ENCODE results near the gene IMMP2L.
A peak's percentile ranks its signal among the peaks of the same experiment; 100 is the strongest.

IMMP2L gene

DNA sequence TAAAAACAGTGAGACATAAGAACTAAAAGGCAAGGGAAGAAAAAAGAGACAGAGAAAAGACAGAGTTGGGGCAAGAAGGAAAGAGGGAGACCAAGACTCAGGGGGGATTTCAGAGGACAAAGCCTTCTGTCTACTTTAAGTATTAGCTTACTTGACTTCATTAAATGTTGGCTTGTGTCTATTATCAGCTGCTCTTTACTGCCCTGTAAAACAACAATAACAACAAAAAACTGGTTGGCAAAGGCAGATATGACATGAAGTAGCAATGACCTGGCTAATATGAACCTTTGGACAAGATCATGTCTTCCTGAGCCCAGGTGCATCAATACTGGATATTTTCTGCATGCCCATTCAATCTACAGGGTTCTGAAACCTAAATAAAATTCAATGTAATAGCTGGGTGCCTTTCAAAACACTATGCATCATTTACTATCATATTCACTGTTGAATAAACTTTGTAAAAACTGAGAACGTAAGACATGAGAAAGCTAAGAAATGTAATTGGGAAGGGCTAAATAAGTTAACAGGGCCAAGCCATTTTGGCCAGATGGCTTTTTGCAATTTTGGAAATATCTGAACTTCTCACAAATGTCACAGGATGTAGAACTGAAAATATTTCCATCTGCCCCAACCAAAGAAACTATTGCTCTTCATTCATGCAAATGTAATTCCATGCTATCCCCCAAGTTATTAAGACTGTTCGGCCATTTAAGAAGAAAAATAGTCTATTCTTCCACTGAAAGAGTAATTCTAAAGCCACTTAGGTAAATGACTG, 422.0 kb downstream of the IMMP2L start:
- DNase-seq = no peak

DNA sequence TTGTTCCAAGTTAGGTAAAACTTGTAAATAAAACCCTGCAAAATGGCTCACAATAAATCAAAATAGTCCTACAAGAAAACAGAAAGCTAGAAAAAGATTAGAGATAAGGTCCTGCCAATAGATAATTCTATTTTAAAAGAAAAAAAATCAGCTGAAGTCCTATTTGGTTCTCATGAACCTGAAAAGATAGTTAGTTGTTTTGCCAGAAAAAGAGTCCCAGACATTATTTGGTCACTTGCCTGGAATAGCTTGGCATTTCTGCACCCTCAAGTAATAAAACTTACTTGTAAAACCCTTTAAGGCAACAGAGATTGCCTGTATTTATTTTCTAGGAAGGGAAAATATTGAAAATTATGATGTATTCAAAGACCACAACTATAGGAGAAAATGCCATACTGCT, 423.7 kb downstream of the IMMP2L start:
- no peak for DNase-seq

DNA sequence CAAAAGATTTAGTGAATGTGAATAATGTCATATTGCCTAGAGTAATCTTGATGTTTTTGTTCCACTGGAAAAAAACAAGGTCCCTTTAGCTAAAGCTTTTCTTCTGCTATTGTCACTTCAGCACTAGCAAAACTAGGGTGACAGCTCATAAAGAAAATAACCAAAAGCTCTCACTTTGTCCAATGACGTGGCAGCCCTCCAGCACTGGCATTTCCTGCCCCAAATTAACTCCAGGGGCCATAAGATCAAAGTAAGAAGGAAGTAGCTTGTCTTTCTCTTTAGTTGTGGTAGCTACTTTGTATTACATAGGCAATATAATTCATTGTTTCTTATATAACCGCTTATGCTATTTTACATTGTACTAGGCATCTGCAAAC, 424.1 kb downstream of the IMMP2L start:
- DNase-seq = no peak

DNA sequence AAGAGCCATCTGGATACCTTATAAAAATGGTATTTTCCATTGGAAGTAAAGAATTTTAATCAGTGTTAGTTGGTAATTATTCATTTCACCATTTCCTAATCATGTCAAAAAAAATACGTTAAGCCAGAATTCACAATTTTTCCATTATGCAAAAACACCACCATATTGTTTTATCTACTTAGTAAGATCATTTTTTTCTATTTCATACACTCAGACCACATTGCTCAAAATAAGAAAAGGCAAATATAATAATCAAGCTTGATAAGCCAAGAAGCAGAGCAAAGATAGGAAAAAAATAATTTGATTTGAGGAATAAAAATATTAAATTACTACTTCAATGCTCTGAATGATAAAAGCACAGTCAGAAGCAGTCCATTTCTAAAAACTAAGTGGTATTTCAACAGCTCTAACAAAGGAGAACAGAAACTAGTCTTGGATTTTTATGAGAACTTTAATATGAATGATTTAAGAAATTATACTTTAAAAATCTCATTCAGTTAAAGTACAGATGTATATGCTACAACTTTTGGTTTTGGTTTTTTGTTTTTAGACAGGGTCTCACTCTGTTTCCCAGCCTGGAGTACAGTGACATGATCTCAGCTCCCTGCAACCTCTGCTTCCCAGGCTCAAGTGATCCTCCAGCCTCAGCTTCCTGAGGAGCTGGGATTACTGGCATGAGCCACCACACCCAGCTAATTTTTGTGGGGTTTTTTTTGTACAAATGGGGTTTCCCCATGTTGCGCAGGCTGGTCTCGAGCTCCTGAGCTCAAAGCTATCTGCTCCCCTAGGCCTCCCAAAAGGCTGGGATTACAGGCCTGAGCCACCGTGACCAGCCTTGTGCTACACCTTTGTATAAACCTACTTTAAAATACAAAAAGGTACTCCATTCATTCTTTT, 424.7 kb downstream of the IMMP2L start:
- no peak for DNase-seq

DNA sequence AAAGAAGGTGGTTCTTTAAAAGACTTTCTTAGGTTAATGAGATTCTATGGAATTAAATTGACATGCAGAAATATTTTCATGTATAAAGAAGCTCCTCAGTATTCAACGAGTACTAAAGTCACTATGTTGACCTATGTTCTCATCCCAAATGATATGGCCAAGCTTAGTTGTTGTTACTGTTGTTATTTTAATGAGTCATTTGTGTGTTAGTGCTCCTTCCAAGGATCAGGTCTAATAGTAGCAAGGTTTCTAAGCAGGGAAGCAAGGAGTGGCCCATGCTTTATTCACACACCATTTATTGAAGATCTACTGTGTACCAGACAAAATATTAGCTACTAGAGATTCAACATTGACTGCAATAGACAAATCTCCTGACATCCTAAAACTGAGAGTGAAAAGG, 429.5 kb downstream of the IMMP2L start:
- no peak for DNase-seq

DNA sequence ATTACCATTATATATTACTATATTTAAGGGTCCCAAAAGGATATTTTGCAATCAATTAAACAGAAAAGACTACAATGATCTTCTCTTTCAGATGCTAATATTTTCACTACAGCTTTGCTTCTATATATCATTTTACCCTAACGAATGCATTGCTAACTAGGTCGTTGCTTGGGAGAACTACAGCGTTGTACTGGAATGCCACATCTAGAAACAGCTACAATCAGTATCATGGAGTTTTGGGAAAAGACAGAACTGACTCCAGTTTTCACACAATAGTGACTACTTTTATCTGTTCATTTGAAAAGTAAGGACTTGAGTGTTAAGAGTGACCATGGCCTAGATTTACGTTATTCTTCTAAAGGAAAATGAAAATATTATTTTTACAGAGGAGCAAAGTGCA, 432.9 kb downstream of the IMMP2L start:
- no peak for DNase-seq

- DNase-seq = no peak
Observed at GRCh38 chr7:111126987-111127386, 435.3 kb downstream of the IMMP2L start.

DNA sequence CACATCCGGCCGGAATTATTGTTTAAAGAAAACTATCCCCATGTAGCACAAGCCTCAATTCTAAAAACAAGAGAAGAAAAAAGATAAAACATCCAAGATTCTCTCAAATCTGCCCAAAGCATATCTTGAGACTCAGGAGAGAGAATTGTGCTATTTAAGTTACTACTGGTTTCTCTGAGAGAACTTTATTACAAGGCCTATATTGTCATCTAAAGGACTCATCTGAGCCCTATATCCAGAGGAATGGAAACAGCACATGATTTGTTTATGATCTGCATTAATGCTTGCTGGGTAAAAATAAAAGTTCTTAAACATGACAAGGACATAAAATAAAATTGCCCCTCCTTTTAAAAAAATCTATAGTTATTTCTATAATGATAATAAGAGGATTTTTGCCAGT, 446.3 kb downstream of the IMMP2L start:
- no peak for DNase-seq

DNA sequence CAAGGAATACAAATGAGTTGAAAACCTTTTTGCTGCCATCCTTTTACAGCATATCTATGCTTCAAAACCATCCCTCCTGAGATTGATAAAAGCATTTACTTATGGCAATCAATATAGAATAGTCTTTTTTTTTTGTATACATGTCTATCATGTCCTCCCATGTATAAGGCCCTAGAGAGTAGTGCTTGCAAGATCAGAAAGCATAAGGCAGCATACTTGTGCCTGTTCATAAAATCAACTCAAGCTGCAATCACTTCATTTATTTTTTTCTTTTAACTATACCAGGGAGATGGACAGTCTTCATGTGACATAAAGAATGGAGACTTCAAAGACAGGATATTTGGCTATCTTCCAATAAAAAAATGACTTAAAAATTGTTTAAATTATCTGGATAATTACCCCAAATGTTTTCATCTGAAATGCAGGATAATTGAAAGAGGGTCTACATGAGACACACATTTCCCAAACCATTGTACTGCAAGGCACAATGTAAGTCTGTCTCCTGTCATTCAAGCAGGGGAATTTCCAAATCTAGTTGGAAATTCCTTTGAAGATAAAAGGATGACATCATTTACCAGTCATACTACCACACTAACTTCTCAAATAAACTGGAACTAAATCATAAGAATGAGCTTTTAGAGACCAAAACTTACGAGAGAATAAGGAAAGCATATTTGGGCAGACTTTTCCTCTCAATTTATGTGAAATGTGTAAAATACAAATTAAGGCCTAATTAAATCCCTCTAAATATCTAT, 448.9 kb downstream of the IMMP2L start:
- no peak for DNase-seq

- DNase-seq = no peak
Observed at GRCh38 chr7:111112439-111112838, 449.9 kb downstream of the IMMP2L start.

- no peak for DNase-seq
Observed at GRCh38 chr7:111108496-111108895, 453.8 kb downstream of the IMMP2L start.

DNA sequence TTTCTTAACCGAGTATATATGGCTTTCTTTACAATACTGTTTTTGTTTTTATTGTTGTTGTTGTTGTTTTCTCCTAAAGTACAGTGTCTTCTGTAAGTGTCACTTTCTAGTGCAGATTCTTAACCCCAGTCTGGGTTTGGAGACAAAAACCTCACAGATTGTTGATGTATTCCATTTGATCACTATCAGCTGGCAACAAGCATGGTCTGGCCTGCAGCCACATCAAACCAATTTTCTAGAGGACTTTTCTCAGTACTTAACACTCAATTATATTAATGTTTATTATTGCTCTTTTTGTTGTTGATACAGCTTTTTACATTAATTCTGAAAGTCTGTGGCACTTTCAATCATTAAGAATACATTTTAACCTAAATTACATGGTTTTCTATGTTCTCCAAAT, 454.3 kb downstream of the IMMP2L start:
- no peak for DNase-seq

DNA sequence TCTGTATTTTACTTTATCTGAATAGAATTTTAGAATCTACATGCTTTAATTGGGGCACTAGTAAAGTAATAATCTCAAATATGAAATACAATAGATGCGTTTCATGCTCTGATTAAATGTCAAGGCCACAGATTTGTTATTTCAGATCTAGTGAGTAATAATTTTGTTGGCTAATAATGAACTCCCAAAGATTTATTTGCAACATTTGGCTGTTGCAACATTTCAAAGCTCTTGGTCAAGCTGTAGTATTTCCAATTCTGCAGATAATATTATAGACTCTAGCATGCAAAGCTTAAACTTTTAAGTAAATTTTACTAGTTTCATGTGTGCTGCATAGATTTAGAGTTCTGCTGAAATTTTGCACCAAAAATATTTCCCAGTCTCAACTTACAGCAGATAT, 454.7 kb downstream of the IMMP2L start:
- no peak for DNase-seq

- DNase-seq = no peak
Observed at GRCh38 chr7:111105269-111105668, 457.0 kb downstream of the IMMP2L start.

DNA sequence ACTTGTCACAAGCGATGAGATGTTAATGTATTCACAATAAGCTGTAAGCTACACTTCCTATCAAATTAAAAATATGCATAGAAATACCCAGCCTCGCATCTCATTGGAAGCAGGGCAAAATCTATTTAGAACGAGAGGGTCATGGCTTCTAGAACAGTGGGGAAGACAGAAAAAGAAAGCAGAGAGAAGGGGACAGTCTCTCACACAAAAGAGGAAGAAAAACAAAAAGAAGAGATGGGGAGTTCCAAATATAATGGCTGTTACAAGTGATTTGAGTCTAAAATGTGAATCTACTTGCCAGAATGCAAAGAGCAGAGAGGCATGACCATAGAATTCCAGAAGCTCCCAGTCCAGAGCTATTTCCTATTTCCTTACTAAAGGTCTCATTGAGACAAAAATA, 457.6 kb downstream of the IMMP2L start:
- no peak for DNase-seq

- no peak for DNase-seq
Observed at GRCh38 chr7:111103678-111104274, 458.5 kb downstream of the IMMP2L start.

DNA sequence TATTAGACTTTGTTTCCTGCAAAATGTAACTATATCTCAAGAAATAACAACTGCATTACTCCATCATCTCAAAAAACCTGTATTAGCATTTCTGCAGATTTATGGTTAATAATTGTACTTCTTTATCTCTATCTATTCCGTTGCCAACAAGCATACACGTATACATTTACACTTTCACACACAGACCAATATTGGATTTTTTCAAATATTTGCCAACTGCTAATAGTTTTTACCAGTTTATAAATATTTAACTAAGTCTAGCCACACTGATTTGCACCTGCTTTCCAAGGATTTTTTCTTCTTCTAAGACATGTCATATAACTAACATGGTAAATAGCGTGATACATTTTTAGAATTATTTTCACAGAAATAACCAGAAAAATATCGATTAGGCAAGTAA, 459.2 kb downstream of the IMMP2L start:
- no peak for DNase-seq

DNA sequence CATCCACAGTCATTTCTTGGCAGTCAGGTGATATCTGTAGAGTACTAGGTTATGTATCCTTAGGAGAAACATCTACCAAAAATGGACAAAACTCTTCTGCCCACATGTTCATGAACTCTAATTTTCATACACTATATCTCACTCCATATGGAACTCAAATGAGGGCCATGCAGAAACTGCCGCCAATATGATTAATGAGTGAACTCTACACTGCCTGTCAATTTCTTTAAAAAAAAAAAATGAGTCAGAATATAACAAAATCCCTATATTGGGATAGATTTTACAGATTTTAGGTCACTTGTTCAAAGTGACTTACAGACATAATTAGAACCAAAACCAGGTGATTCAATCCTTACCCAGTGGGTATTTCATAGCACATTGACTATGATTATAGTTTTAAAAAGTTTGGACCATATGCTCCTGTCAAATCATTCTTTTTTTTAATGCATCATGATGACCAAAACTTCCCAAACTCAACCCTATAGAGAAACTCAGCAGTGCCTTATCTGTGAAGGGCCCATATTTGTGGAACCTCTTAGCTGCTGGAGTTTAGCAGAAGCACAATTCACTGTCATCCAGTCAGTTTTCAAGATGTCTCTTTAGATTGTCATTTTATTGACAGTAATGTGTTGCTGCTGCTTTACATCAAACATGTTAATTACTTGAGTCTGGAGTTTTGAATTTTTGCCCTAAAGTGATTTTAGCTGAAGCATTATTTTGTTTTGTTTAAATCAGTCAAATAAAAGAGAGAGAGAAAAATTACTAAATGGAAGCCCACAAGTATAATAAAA, 460.2 kb downstream of the IMMP2L start:
- DNase-seq = no peak

GRCh38 chr7:111098926-111099250, 463.4 kb downstream of the IMMP2L start:
- DNase-seq = no peak

GRCh38 chr7:111098011-111098925, 464.0 kb downstream of the IMMP2L start:
- peak; percentile 57 for DNase-seq

DNA sequence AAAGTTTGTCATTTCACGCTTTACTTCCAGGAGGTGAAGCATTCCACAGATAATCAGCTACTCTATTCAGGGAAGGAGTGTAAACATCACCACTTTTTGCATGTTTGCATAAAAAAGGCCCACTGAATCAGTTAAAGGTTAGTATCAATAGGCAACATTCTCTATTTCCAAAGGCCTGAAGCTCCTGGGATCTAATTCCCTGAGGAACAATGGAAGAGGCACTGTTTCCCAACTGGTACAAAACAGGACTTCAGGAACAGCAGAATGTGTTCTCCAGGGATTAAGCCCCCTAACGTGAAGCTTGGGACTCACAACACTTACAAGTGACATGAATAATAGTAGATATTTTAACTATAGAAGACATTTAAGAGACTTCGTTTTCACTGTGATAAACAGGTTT, 465.3 kb downstream of the IMMP2L start:
- peak; percentile 27 for DNase-seq
